Hepatocyte (in vitro differentiated cells): ENCODE results near the gene LDLRAD4.

Experiments used
- EZH2 ChIP-seq: fragments of 200-600 bp; sonication (generic); IDR thresholded peaks from 2 replicates; pipeline ENCODE4 v1.6.1; 2016; ENCODE audit warnings: antibody characterized with exemption, mild to moderate bottlenecking, borderline replicate concordance
- TF ChIP-seq, protein P1 (sequence below): fragments of 200-600 bp; sonication (generic); IDR thresholded peaks from 2 replicates; pipeline ENCODE4 v1.5.1; 2016; ENCODE audit warnings: antibody characterized with exemption, mild to moderate bottlenecking; ENCODE audit not compliant: poor library complexity

DNA sequence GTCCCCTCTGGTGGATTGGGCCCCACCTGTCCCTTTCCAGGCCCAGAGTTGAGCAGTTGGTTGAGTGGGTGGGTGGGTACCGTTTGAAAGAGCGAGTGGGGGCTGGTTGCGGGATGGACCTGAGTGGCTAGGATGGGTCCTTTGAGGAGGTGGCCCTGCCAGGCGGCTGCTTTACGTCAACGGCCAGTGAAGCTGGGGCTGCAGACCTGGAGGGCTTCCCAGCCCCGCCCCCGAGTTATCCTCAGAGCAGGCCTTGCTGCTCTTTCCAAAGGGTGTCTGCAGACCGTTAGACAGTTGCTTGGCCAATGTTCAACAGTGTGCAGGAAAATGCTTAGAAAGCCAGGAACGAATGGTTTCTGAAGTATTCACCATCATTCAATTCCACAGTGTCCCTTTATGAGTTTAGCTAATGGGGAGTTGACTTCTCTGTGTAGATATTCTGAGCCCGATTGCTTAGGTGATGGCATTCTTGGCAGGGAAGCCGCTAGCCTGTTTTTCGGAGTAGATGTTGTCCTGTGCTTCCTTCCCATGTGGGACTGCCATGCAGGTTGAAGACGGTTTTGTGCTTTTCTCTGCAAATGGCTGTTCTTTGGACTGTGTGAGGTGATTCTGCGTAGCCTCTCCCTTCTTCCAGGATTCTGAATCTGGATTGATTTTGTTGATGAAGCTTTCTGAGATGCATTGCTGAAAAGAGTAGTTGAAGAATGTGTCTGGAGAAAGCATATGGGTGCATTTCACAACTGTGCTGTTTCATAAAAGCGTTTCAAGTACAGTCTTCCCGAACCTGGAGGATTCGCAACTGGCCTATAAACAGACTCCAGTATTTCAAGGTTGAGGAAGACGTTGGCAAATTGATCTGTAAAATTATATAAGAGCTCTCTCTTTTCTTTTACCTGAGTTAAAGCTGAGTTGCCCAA lies 45.8 kb downstream of the LDLRAD4 start:
- TF ChIP-seq, protein P1, sequence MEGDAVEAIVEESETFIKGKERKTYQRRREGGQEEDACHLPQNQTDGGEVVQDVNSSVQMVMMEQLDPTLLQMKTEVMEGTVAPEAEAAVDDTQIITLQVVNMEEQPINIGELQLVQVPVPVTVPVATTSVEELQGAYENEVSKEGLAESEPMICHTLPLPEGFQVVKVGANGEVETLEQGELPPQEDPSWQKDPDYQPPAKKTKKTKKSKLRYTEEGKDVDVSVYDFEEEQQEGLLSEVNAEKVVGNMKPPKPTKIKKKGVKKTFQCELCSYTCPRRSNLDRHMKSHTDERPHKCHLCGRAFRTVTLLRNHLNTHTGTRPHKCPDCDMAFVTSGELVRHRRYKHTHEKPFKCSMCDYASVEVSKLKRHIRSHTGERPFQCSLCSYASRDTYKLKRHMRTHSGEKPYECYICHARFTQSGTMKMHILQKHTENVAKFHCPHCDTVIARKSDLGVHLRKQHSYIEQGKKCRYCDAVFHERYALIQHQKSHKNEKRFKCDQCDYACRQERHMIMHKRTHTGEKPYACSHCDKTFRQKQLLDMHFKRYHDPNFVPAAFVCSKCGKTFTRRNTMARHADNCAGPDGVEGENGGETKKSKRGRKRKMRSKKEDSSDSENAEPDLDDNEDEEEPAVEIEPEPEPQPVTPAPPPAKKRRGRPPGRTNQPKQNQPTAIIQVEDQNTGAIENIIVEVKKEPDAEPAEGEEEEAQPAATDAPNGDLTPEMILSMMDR: no peak
- no peak for TF ChIP-seq EZH2
